ENCODE results near the gene EXO1.

Gene EXO1

GRCh38 chr1:241895013-241895412, 47.0 kb downstream of the EXO1 start:
- DNase-seq: peak; percentile 7 to 28 (median 18)

- DNase-seq: no peak
These were observed 48.6 kb downstream of the EXO1 start for GRCh38 chr1:241896670-241896962.

- DNase-seq: peak; percentile 12 to 70 (median 63)
These were observed 51.2 kb downstream of the EXO1 start for GRCh38 chr1:241899210-241899609.

- no peak for DNase-seq
These were observed 52.4 kb downstream of the EXO1 start for GRCh38 chr1:241900381-241900780.

- DNase-seq: peak in 2 of 3 donors; percentile 25 to 35
These were observed 54.5 kb downstream of the EXO1 start for GRCh38 chr1:241902391-241903065.

GRCh38 chr1:241916196-241916595, 68.2 kb downstream of the EXO1 start:
- no peak for DNase-seq

- DNase-seq: no peak
These were observed 69.5 kb downstream of the EXO1 start for GRCh38 chr1:241917487-241917886.

- peak; percentile 87 to 89 (median 88) for DNase-seq
These were observed 70.9 kb downstream of the EXO1 start for GRCh38 chr1:241918879-241919278.

- no peak for DNase-seq
These were observed 76.2 kb downstream of the EXO1 start for GRCh38 chr1:241924080-241924808.

GRCh38 chr1:241926141-241926540, 78.1 kb downstream of the EXO1 start:
- peak in 2 of 3 donors; percentile 37 to 40 for DNase-seq

- DNase-seq: no peak
These were observed 79.3 kb downstream of the EXO1 start for GRCh38 chr1:241927321-241927720.

- DNase-seq: no peak
These were observed 84.8 kb downstream of the EXO1 start for GRCh38 chr1:241932845-241933244.

GRCh38 chr1:241934201-241934848, 86.3 kb downstream of the EXO1 start:
- DNase-seq: no peak

GRCh38 chr1:241934866-241935265, 86.9 kb downstream of the EXO1 start:
- DNase-seq: no peak

All from suppressor macrophage treated with lipopolysaccharide for 1 hour (primary cell).